ENCODE measurements around the gene SH2D4B. TPM values are rescaled to one million over a fixed set of nuclear protein-coding genes. Genes with fewer than 3 reads are reported as not detected.

SH2D4B gene
- total RNA-seq, 1 experiment from 2014 or later = not detected

DNA sequence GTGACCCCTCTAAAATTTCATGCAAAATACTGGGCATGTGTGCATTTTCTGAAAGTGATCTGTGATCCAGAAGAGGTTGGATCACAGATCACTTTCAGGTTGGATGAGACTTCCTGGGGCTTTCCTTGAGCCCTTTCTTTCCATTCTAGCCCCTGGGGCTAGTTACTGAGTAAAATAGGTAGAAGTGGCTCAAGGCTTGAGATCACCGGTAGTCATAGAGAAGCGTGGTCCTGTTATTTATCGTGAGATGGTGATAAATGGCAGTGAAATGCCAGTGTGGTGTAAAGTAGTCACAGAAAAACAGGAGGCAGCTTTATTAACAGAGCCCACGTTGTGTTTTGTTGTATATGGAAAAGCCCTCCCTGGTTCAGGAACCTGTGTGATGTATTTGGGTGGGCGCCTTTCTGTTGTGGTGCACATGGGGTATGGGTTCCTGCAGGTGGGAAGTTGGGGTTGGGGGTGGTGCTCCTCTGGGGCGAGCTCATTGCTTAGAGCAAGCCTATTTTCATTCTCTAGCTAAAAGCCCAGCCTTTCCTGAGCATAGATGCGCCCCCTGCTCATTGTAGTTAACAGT, 34.0 kb upstream of the SH2D4B start:
- DNase-seq (ENCODE audit: low read depth) = no peak

DNA sequence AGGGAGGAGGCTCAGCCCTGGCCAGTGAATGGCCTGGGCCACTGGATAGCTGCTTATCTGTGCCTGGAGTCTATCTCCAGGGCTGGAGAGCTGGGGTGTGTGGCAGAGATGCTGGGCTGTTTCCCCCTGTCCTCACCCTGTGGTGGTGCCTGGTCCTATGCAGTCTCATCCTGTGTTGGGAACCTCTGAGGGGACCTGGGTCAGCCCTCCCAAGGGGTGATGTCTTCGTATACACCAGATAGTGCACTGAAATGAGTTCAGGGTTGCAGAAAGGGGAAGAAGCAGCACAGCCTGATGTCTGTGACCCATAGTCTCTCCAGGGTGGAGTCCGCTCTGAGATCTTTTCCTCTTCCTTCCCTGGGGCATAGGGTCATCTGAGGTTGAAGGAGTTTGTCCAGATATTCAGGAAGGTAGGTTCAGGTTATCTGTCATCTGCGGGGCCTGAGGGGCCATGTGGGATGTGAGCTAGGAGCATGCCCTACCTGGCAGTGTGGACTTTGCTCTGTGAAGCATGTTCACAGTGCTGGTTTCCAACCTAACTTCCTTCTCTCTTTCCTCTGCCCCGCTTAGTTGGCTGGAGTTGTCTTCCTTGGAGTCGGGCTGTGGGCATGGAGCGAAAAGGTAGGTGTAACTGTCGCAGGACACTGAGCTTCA, 33.4 kb upstream of the SH2D4B start:
- no peak for DNase-seq (ENCODE audit: low read depth)

DNA sequence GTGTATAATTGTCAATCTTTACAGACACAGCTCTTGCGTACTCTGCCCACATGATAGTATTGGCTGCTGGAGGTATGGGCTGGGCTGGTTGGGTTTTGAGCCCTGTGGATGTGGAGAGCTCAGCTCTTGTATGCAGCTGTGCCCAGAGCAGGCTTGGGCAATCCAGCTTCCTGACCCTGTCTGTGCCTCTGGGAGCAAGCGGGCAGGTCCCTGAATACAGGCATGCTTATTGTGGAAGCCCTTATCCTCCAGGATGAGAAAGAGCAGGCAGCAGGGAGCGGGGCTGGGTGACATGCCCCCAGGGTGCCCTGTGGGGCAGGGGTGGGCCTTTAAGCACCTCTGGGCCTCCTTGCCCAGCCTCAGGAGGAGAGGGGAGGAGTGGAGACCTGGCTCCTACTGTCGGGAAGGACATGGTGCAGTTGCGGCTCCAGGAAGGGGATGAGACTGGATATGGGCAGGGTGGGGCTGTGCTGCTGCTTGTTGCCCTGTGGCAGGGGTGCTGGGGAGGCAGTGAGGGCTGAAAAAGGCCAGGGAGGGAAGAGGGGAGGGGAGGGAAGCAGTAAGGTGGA, 32.7 kb upstream of the SH2D4B start:
- no peak for DNase-seq (ENCODE audit: low read depth)

DNA sequence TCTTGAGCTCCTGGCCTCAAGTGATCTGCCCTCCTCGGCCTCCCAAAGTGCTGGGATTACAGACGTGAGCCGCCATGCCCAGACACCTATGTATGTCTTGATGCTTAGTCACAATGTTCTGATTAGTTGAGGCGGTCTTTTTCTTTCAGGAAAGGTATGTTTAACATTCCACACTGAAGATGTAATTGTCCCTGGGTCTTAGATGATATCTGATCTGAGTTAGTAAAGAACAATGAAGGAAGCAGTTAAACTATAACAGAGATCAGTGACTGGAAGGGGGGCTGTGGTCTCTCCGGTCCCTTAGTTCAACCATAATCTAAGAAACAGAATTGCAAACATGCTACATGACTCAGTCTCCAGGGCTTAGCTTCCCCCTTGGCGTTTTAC, 31.5 kb upstream of the SH2D4B start:
- no peak for DNase-seq (ENCODE audit: low read depth)

- no peak for DNase-seq (ENCODE audit: low read depth)
Observed at GRCh38 chr10:80506836-80507487, 30.7 kb upstream of the SH2D4B start.

GRCh38 chr10:80509108-80509402, 28.6 kb upstream of the SH2D4B start:
- no peak for DNase-seq (ENCODE audit: low read depth)

DNA sequence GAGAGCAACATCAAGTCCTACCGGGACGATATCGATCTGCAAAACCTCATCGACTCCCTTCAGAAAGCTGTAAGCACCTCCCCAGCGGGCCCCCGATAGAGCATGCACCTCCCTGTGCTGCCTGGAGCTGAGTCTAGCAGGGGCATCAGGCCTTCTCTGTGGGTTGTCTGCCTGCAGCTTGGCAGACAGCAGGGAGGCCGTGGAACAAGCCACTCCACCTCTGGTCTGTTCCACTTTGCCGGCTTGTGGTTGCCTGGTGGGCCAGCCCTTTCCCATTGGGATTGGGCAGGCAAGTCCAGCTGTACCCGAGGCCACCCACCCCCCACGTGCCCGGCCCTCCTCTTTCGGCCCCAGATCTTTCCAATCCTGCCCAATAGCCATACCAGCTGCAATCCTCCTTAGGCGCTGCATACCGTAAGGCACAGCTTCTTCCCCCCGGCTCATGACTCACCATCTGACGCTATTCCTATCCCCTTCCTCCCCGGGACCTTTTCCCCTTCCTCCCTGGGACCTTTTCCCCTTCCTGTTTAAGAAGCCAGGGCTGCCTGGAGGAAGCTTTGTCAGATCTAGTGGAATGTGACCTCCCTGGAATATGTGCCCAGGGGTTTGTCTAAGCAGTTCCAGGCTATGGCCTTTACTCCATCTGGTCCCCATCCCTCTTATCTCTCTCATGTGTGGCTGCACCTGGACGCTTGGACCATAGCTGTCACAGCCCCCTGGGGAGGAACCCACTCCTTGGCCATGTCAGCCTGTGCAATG, 28.1 kb upstream of the SH2D4B start:
- no peak for DNase-seq (ENCODE audit: low read depth)

DNA sequence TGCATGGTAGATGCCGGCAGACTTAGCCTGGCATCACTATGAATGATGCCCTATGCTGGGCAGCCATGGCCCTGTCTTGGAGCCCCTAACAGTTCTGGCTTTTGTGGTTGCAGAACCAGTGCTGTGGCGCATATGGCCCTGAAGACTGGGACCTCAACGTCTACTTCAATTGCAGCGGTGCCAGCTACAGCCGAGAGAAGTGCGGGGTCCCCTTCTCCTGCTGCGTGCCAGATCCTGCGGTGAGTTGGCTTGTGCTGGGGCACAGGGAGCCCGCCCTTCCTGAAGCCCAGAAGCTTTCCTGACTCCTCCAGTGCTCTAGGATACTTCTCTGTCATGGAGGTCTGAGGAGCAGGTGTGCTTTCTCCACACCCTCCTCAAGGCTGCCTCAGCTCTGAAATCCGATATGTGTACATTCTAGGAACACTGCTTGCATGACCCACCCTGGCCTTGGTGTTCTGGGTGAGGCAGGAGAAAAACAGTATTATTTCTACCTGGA, 25.6 kb upstream of the SH2D4B start:
- no peak for DNase-seq (ENCODE audit: low read depth)

DNA sequence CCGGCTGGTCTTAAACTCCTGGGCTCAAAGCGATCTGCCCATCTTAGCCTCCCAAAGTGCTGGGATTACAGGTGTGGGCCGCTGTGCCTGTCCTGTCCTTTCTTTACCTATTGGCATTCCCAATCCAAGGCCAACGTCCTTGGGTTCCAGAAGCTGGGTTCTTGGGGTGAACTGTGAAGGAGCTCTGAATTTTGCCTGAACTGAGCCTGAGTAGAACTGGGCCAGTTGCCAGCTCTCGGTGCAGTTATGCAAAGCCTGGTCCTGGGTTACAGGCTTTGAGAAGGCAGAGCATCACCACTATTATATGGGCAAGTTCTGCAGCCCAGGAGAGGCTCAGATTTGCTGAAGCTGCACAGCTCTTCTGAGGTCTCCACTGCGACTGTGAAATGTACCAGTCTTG, 24.6 kb upstream of the SH2D4B start:
- DNase-seq (ENCODE audit: low read depth) = no peak

- no peak for DNase-seq (ENCODE audit: low read depth)
Observed at GRCh38 chr10:80515511-80515910, 22.2 kb upstream of the SH2D4B start.

DNA sequence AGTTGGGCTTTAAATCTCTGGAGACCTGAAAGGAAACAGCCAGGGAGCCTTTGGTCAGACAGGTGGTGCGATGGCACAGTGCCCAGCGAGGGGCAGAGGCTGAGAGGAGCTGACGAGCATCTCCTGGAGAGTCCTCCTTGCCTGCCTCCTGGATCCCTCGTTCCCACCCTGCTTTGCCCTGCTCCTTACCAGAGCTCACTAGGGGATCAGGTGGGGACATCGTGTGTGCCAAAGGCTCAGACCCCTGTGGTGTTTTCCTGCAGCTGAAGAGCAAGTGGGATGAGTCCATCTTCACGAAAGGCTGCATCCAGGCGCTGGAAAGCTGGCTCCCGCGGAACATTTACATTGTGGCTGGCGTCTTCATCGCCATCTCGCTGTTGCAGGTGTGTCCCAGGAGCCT, 21.8 kb upstream of the SH2D4B start:
- no peak for DNase-seq (ENCODE audit: low read depth)

DNA sequence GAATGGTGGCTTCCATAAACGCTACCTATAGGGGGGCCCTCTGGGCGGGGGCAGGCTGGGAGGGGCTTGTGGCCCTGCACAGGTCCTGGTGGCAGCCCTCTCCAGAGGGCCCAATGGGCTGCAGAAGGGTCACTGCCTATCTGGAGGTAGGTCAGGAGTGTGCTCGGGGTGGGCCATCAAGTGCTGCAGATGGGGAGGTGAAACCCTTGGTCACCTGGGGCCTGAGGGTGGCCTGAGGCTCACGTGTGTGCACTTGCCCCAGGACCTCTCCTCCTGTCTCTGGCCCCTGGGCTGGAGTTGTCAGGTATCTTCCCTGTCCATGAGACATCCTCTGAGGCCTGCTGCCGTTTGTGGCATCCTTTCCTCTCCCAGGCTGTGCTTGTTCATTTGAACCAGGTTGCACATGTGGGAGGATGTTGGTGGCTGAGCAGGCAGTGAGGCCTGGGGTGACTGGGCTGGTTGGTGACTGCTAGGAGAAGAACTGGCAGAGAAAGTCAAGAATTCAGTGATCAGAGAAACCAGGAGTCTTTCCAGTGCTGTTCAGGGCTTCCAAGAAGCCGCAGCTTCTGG, 21.1 kb upstream of the SH2D4B start:
- no peak for DNase-seq (ENCODE audit: low read depth)

DNA sequence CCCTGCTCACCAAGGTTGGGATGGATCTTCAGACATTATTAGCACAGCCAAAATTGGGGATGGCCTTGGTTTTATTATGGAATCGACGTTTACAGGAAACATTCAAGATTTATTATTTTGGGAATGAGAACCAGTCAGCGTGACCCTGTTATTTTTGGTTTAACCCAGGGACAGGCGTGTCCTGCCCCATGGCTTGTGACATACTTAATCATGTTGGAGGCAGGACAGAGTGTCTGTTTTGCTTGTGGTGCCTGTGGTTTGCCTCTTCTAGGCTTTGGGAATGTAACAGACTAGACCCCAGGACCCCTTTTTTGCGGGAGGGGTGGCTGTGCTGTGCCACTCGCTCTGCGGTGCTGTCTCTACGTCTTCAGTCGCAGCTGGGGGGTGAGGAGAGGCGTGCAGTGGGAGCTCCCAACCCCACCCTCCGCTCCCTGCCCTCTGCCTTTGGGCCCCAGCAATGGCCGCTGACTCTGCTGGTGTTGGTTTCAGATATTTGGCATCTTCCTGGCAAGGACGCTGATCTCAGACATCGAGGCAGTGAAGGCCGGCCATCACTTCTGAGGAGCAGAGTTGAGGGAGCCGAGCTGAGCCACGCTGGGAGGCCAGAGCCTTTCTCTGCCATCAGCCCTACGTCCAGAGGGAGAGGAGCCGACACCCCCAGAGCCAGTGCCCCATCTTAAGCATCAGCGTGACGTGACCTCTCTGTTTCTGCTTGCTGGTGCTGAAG, 20.1 kb upstream of the SH2D4B start:
- no peak for DNase-seq (ENCODE audit: low read depth)

DNA sequence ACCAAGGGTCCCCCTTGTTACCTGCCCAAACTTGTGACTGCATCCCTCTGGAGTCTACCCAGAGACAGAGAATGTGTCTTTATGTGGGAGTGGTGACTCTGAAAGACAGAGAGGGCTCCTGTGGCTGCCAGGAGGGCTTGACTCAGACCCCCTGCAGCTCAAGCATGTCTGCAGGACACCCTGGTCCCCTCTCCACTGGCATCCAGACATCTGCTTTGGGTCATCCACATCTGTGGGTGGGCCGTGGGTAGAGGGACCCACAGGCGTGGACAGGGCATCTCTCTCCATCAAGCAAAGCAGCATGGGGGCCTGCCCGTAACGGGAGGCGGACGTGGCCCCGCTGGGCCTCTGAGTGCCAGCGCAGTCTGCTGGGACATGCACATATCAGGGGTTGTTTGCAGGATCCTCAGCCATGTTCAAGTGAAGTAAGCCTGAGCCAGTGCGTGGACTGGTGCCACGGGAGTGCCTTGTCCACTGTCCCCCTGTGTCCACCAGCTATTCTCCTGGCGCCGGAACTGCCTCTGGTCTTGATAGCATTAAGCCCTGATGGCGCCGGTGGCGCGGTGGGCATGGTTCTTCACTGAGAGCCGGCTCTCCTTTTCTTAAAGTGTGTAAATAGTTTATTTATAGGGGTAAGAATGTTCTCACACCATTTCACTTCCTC, 19.4 kb upstream of the SH2D4B start:
- DNase-seq (ENCODE audit: low read depth) = no peak

- peak; percentile 15 for DNase-seq (ENCODE audit: low read depth)
Observed at GRCh38 chr10:80518807-80519360, 18.8 kb upstream of the SH2D4B start.

DNA sequence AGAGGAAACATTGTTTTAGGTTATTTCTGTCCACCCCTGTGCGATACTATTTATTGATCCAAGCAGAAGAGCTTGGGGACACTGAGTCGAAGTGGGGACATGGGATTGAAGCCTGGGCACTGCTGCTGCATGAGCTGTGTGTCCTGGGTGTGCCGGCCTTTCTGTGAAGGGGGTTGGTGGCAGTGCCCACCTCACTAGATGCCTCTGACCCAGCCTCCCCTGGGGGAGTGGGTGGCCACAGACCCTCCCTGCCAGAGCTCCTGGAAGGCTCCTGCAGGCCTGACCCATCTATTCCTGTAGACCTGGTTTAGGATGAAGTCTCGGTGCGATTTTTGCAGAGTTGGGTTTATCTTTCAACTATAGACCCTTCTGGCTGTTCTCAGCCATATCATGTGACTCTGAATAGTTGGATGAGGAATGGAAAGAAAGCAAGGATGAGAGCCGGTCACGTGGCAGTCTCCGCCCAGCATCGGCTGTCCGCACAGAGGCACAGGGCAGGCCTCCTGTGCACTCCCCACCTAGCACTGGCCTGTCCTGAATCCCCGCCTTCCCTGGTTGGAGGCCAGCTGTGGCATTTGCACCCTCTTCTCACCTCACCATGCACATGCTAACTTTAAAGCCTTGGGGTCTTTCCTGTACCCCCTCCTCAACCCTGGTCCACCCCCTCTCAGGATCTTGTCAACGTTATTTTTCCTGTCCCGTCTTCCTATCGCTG, 17.6 kb upstream of the SH2D4B start:
- DNase-seq (ENCODE audit: low read depth) = no peak

- DNase-seq (ENCODE audit: low read depth) = peak; percentile 29
Observed at GRCh38 chr10:80520661-80521470, 16.8 kb upstream of the SH2D4B start.

GRCh38 chr10:80522756-80523363, 14.8 kb upstream of the SH2D4B start:
- no peak for DNase-seq (ENCODE audit: low read depth)
